ENCODE measurements around the gene RERE.

DNA sequence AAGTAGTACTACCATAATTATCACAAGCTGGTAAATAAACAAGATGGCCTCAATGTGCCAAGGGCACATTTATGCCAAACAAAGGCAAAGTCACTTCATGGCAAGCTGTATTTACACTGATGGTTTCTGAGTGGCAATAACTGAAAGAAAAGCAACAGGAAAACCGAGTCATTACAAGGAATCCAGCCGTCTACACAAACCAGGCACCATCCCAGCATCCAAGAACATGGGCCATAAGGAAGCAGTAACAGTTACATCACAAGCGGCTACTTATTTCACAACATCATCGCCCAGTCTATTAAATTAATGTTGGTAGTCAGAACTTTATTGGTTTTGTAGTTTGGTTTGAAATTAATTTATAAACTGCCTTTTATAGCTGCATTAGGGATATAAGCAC, 214.2 kb downstream of the RERE start:
- TF ChIP-seq, protein P1, sequence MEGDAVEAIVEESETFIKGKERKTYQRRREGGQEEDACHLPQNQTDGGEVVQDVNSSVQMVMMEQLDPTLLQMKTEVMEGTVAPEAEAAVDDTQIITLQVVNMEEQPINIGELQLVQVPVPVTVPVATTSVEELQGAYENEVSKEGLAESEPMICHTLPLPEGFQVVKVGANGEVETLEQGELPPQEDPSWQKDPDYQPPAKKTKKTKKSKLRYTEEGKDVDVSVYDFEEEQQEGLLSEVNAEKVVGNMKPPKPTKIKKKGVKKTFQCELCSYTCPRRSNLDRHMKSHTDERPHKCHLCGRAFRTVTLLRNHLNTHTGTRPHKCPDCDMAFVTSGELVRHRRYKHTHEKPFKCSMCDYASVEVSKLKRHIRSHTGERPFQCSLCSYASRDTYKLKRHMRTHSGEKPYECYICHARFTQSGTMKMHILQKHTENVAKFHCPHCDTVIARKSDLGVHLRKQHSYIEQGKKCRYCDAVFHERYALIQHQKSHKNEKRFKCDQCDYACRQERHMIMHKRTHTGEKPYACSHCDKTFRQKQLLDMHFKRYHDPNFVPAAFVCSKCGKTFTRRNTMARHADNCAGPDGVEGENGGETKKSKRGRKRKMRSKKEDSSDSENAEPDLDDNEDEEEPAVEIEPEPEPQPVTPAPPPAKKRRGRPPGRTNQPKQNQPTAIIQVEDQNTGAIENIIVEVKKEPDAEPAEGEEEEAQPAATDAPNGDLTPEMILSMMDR (IDR thresholded peaks at IDR 0.05; ENCODE audit: poor library complexity), result no peak
- no peak for TF ChIP-seq EZH2 (IDR thresholded peaks at IDR 0.05; ENCODE audit: borderline replicate concordance)

Data from hepatocyte (in vitro differentiated cells).